RKO (cell line): ENCODE measurements around the gene SPDYE4.

Experiments used
- DNase-seq: peaks from one replicate; pipeline ENCODE4 v3.0.0-alpha.2; 2016; ENCODE audit warnings: low spot score

The SPDYE4 gene

GRCh38 chr17:8741366-8741765 is 17.0 kb downstream of the SPDYE4 start:
- DNase-seq: no peak

- DNase-seq: no peak
Observed at GRCh38 chr17:8740486-8740885, 17.9 kb downstream of the SPDYE4 start.

- no peak for DNase-seq
Observed at GRCh38 chr17:8739097-8739496, 19.2 kb downstream of the SPDYE4 start.

- DNase-seq: no peak
Observed at GRCh38 chr17:8736796-8737195, 21.6 kb downstream of the SPDYE4 start.

GRCh38 chr17:8736362-8736761 is 22.0 kb downstream of the SPDYE4 start:
- DNase-seq: no peak

GRCh38 chr17:8735336-8735939 is 22.9 kb downstream of the SPDYE4 start:
- no peak for DNase-seq

GRCh38 chr17:8734876-8735275 is 23.5 kb downstream of the SPDYE4 start:
- no peak for DNase-seq

- DNase-seq: no peak
Observed at GRCh38 chr17:8732406-8733085, 25.8 kb downstream of the SPDYE4 start.

- DNase-seq: no peak
Observed at GRCh38 chr17:8729860-8730259, 28.5 kb downstream of the SPDYE4 start.

GRCh38 chr17:8729421-8729820 is 28.9 kb downstream of the SPDYE4 start:
- no peak for DNase-seq

GRCh38 chr17:8728971-8729370 is 29.4 kb downstream of the SPDYE4 start:
- DNase-seq: no peak

GRCh38 chr17:8728251-8728938 is 30.0 kb downstream of the SPDYE4 start:
- DNase-seq: no peak

GRCh38 chr17:8726941-8727555 is 31.3 kb downstream of the SPDYE4 start:
- DNase-seq: no peak

GRCh38 chr17:8725881-8726876 is 32.2 kb downstream of the SPDYE4 start:
- DNase-seq: no peak

GRCh38 chr17:8724451-8724850 is 33.9 kb downstream of the SPDYE4 start:
- no peak for DNase-seq

- no peak for DNase-seq
Observed at GRCh38 chr17:8720596-8720995, 37.8 kb downstream of the SPDYE4 start.

GRCh38 chr17:8719291-8720246 is 38.8 kb downstream of the SPDYE4 start:
- no peak for DNase-seq

GRCh38 chr17:8718001-8718563 is 40.3 kb downstream of the SPDYE4 start:
- DNase-seq: no peak

- DNase-seq: no peak
Observed at GRCh38 chr17:8713878-8714277, 44.5 kb downstream of the SPDYE4 start.

- DNase-seq: no peak
Observed at GRCh38 chr17:8713315-8713714, 45.0 kb downstream of the SPDYE4 start.
